A375 (cell line): ENCODE measurements around the gene DCAKD. TPM values are rescaled to one million over a fixed set of nuclear protein-coding genes. Genes with fewer than 3 reads are reported as not detected.

Experiments used
- small RNA-seq: library from RNA; depleted of rRNA; stranded (forward); fragments of <200 nt; gene quantifications from one replicate; pipeline ENCODE3, GENCODE V24; 2014
- total RNA-seq: library from RNA; depleted of rRNA; stranded (reverse); fragments of >200 nt; shearing (Covaris generic); gene quantifications from 2 replicates; pipeline ENCODE4 v1.2.3, GENCODE V29; 2014; rRNA removed

The DCAKD gene, protein sequence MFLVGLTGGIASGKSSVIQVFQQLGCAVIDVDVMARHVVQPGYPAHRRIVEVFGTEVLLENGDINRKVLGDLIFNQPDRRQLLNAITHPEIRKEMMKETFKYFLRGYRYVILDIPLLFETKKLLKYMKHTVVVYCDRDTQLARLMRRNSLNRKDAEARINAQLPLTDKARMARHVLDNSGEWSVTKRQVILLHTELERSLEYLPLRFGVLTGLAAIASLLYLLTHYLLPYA
- 34.5 and 47.1 TPM in 2 replicates for total RNA-seq

DNA sequence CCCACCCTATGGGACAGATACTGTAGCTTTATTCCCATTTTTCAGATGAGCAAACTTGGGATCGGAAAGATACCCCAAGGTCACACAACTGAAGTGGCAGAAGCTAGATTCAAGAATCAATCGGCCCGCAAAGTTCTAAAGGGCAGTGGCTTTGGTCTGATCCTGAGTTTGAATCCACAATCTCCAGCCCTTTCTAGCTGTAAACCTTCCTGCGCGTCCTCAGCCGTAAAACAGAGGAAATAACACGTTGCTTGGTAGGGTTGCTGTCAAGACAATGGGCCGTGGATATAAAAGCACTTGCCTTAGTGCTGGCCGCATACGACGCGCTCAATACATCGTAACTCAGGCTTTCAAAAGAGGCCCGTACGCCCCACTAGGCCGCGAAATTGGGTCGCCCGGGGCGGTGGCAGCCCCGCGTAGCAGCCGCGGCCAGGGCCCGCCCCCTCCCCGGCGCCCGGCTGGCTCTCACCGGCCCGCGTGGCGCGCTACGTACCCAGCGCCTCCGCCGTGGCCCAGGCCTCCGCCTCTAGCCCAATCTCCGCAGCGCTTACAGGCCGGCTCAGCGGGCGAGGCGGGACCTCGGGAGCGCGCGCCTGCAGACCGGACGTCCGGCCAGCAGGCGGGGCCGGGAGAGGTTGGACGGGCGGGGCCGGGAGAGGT is at the start of gene DCAKD:
TSS of gene DCAKD (minus strand) at position 573 of the 660 bp plus-strand sequence. CDS start 16,747 bp downstream, outside the sequence.

DNA sequence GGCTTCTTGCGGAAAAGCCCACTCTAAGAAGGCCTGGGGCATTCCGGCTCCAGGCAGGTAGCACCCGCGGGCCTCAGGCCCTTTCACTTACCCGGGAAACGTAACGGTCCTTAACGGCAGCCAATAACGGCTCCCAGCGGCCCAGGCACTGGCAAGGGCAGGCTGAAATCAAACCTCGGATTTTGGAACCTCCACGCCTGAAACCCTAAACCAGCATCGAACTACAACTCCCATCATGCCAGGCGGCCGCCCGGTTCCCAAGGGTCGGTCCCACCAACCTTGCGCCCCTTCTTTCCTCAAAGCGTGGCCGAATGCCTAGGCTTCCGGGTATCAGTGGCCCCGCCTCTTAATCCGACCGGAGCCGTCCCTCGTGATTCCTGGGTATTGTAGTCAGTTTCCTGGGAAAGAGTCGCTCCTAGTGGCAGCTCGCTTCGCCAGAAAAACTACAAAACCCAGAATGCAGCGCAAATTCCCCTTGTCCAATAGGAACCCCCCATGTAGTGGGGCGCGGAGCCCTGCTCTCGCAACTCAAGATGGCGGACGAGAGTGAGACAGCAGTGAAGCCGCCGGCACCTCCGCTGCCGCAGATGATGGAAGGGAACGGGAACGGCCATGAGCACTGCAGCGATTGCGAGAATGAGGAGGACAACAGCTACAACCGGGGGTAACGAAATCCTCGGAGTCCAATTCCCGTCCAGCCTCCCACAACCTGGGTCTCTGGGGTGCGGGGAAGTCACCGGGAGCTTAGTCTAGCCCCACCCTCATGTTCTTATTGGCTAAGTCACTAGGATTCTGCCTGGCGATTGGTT is 9.6 kb upstream of the DCAKD start, which contains the start of gene NMT1:
TSS of gene NMT1 (plus strand) at position 521 of the 809 bp plus-strand sequence. CDS start at position 534, 13 bp downstream.

Small RNA genes within 50 kb of the gene (small RNA-seq; reads per million reads assigned to genes)
- gene AC015936.2 (not detected), gene RF00019 (not detected)

Other genes starting within 250 kb of the DCAKD start
- 24.3 and 26.5 TPM in 2 replicates for gene GJC1, start 221.3 kb downstream of the DCAKD start, total RNA-seq
- gene HIGD1B, start 203.7 kb downstream of the DCAKD start, total RNA-seq, result not detected in 2 replicates
- gene EFTUD2, start 152.2 kb downstream of the DCAKD start, total RNA-seq, result 160 and 181 TPM in 2 replicates
- 0.03 and 0.23 TPM in 2 replicates for gene GFAP, start 136.1 kb downstream of the DCAKD start, total RNA-seq
- gene KIF18B, start 103.9 kb downstream of the DCAKD start, total RNA-seq, result 11.8 and 13.6 TPM in 2 replicates
- gene C1QL1, start 83.3 kb downstream of the DCAKD start, total RNA-seq, result 6.0 and 6.3 TPM in 2 replicates
- 87.0 and 114 TPM in 2 replicates for gene NMT1, start 9.7 kb upstream of the DCAKD start, total RNA-seq
- gene PLCD3, start 80.9 kb upstream of the DCAKD start, total RNA-seq, result 19.6 and 25.8 TPM in 2 replicates
- 8.8 and 10.2 TPM in 2 replicates for gene ACBD4, start 84.1 kb upstream of the DCAKD start, total RNA-seq
- 30.5 and 35.8 TPM in 2 replicates for gene HEXIM1, start 96.8 kb upstream of the DCAKD start, total RNA-seq
- gene HEXIM2, start 110.2 kb upstream of the DCAKD start, total RNA-seq, result 15.2 and 16.9 TPM in 2 replicates
- 4.8 and 5.9 TPM in 2 replicates for gene FMNL1, start 170.3 kb upstream of the DCAKD start, total RNA-seq
- 0.13 TPM in 1 of 2 replicates, not detected in the other for gene SPATA32, start 210.5 kb upstream of the DCAKD start, total RNA-seq